Epidermal melanocyte (primary cell): ENCODE measurements around the gene TMEM107.

ENCODE experiments used
- DNase-seq: peaks from one replicate; pipeline ENCODE4 v3.0.0; 2011; ENCODE audit warnings: low spot score; ENCODE audit not compliant: insufficient read length

Gene TMEM107

GRCh38 chr17:8151120-8151640, 25.0 kb downstream of the TMEM107 start:
- peak; percentile 68 for DNase-seq

- no peak for DNase-seq
Observed at GRCh38 chr17:8150194-8151119, 25.7 kb downstream of the TMEM107 start.

- no peak for DNase-seq
Observed at GRCh38 chr17:8149419-8150193, 26.6 kb downstream of the TMEM107 start.

- DNase-seq = no peak
Observed at GRCh38 chr17:8148560-8148959, 27.6 kb downstream of the TMEM107 start.

- DNase-seq = no peak
Observed at GRCh38 chr17:8147805-8148404, 28.3 kb downstream of the TMEM107 start.

- no peak for DNase-seq
Observed at GRCh38 chr17:8147141-8147804, 28.9 kb downstream of the TMEM107 start.

GRCh38 chr17:8146381-8147140, 29.6 kb downstream of the TMEM107 start:
- DNase-seq = no peak

DNA sequence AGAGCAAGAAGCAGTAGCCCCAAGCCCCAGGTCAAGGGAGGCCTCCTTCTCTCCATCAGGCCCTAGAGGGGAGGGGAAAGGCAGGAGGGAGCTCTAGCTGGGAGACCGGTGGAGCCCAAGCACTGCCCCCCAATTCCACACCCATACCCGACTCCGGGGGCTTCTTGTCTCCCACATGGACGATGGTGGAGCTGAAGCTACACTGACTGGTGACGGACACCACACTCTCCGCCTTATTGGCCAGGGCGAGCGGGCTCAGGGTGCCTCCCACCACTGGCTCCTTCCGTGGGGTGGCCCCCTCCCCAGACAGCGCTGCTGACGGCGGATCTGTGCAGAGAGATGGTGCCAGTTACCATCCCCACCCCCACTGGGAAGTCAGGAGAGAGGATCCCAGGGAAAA, 30.4 kb downstream of the TMEM107 start:
- DNase-seq = no peak

- no peak for DNase-seq
Observed at GRCh38 chr17:8144401-8145231, 31.6 kb downstream of the TMEM107 start.

DNA sequence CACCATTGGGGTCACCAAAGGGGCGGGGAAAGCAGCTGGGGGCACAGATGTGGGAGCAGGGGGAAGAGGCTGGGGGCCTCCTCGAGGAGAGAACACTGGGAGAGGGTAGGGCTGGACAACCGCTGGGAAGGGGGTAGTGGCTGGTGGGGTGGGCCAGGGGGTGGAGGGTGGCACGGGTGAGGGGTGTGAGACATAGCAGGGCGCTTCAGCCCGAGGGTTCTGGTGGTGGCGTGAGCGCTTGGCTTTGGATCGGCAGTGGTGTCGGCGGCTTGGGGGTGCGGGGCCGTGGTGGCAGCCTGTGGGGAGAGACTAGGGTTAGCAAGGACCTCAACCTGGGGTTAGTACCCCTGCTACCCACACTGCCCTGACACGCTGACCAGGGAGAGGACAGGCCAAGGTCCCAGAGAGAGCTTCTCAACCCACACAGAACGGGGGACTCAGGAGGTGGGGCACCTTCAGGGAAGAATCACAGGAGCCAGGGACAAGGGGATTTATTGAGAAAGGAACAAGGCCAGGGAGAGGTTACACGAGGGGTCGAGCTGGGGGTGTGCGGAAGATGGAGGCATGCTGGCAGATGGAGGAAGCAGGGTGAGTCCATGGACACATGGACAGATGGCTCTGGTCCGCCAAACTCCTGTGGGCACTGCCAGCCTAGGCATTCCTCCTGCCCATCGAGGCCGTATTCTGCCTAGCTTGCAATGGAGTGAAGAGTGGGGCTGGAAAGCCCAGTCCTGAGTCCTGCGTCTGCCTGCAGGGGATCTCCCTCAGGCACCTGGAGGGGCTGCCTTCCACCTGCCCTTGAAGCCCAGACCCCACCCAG, 32.4 kb downstream of the TMEM107 start:
- no peak for DNase-seq

DNA sequence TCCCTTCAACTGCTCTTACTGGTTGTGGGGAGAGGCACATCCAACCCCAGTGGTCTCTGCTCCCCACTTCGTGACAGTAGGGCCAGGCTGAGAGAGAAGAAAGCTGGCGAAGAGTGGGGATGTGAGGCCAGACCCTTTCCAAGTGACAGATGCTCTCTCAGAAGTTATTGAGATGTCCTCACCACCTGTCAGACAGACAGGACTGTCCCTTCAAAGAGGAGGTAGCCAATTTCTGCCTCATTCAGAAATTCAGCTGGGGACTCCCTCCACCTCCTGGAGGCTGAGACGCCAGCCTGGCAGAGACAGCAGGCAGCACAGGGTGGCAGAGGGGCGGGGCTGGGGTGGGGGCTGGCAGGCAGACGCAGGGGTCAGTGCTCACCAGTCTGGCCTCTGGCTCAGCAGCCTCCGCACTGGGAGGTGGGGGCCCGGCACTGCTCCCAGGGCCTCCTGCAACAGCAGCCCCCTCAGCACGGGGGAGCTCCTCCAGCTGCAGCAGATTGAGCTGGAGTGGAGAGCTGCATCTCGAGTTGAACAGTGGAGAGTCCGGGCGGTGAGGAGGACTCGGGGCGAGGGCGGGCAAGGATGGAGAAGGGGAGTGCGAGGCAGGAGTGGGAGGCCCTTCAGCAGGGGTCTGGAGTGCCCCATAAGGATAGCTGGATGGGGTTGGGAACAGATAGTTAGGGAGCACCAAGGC, 33.1 kb downstream of the TMEM107 start:
- DNase-seq = no peak

DNA sequence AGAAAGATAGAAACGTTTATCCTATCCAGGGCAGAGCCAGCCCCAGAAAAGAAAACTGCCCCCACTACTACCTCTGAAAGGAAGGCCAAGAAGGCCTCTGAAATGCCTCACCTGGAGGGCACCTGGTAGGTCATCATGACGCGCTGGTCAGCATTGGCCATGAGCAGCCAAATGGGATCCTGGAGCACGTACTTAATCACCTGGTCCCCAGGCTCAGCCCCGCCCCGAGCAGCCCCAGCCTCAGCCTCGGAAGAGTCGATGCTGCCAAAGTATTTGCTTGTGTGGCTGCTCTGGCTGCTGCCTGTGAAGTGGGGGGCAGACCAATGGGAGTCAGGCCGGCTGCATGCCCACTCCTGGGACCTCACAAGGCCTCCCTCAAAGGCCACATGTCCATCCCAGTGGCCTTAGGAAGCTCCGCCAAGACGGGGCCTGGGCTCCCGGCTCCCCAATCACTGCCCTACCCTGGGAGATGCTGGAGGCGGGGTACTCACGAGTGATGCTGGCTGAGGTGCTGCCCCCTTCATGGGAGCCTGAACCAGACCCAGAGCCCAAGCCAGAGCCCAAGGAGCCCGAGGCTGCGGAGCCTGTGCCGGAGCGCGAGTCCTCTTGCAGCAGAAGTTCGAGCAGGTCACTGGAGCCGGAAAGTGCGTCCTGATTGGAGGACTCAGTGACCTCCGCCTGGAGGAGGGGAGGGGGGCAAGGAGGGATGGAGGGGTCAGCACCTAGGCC, 33.9 kb downstream of the TMEM107 start:
- no peak for DNase-seq

GRCh38 chr17:8141741-8142140, 34.4 kb downstream of the TMEM107 start:
- no peak for DNase-seq

DNA sequence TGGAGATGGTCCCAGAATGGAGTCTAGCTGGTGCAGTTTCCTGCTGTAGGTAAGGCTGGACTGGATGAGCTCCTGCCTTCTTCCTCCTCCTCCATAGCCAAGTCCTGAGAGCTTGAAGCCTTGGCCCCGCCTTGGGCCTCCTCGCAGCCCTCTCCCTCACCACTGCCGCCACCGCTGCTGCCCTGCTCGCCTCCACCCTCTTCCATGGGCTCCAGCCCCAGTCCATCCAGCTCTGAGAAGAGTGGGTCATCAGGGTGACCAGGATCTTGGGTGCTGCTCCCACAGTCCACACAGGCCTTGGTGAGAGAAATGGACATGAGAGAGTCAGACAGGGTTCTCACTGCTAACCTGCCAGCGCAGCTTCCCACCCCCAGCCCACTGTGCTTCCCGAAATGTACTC, 35.1 kb downstream of the TMEM107 start:
- no peak for DNase-seq

- DNase-seq = no peak
Observed at GRCh38 chr17:8140065-8141029, 35.8 kb downstream of the TMEM107 start.

- DNase-seq = peak; percentile 96
Observed at GRCh38 chr17:8138672-8139371, 37.4 kb downstream of the TMEM107 start.
